ENCODE results near the gene ZDHHC24.

ZDHHC24 gene

GRCh38 chr11:66539870-66540213 is 6.0 kb downstream of the ZDHHC24 start:
- no peak overlapping the region for H3K4me3 ChIP-seq (replicated peaks; ENCODE audit: low read depth, low read length)
- no peak for TF ChIP-seq CTCF (IDR thresholded peaks at IDR 0.05; ENCODE audit: low read depth, low read length, missing control alignments)
- no peak for DNase-seq (ENCODE audit: extremely low read depth, low read depth)

GRCh38 chr11:66539170-66539869 is 6.5 kb downstream of the ZDHHC24 start:
- no peak for DNase-seq (ENCODE audit: extremely low read depth, low read depth)
- TF ChIP-seq CTCF (IDR thresholded peaks at IDR 0.05; ENCODE audit: low read depth, low read length, missing control alignments): no peak
- H3K4me3 ChIP-seq (replicated peaks; ENCODE audit: low read depth, low read length): no peak overlapping the region

GRCh38 chr11:66532784-66533183 is 13.1 kb downstream of the ZDHHC24 start:
- no peak for DNase-seq (ENCODE audit: extremely low read depth, low read depth)
- no peak for TF ChIP-seq CTCF (IDR thresholded peaks at IDR 0.05; ENCODE audit: low read depth, low read length, missing control alignments)
- no peak overlapping the region for H3K4me3 ChIP-seq (replicated peaks; ENCODE audit: low read depth, low read length)

GRCh38 chr11:66531841-66532240 is 14.0 kb downstream of the ZDHHC24 start:
- no peak for TF ChIP-seq CTCF (IDR thresholded peaks at IDR 0.05; ENCODE audit: low read depth, low read length, missing control alignments)
- no peak overlapping the region for H3K4me3 ChIP-seq (replicated peaks; ENCODE audit: low read depth, low read length)
- no peak for DNase-seq (ENCODE audit: extremely low read depth, low read depth)

- no peak overlapping the region for H3K4me3 ChIP-seq (replicated peaks; ENCODE audit: low read depth, low read length)
- no peak for TF ChIP-seq CTCF (IDR thresholded peaks at IDR 0.05; ENCODE audit: low read depth, low read length, missing control alignments)
- no peak for DNase-seq (ENCODE audit: extremely low read depth, low read depth)
Observed at GRCh38 chr11:66530927-66531709, 14.7 kb downstream of the ZDHHC24 start.

- no peak for TF ChIP-seq CTCF (IDR thresholded peaks at IDR 0.05; ENCODE audit: low read depth, low read length, missing control alignments)
- H3K4me3 ChIP-seq (replicated peaks; ENCODE audit: low read depth, low read length): no peak overlapping the region
- no peak for DNase-seq (ENCODE audit: extremely low read depth, low read depth)
Observed at GRCh38 chr11:66529655-66530054, 16.2 kb downstream of the ZDHHC24 start.
